Adrenal gland (tissue), 5 donors: ENCODE results near the gene CSNK2B.

Experiments used
- CTCF ChIP-seq, 6 experiments: fragments of 450-650 bp in 4 of 6; fragments of 200-600 bp in 2 of 6; sonication (generic) in 1 of 6; IDR thresholded peaks; 1 replicate in 5 of 6; 2 replicates in 1 of 6; pipeline versions ENCODE4 v1.5.1 to v1.8.0; 2016 to 2021; ENCODE audit warnings: antibody characterized with exemption in 6 of 6, mild to moderate bottlenecking in 2 of 6, moderate library complexity in 1 of 6
- POLR2A ChIP-seq, 2 donors: fragments of 450-650 bp; IDR thresholded peaks; one replicate each; pipeline ENCODE4 v1.6.1; 2017; ENCODE audit warnings: antibody characterized with exemption in 2 of 2, mild to moderate bottlenecking in 2 of 2, moderate library complexity in 1 of 2
- donor health status: DM: no; HTN: no; CAD: no.

GRCh38 chr6:31629014-31629413 lies 36.9 kb upstream of the CSNK2B start:
- TF ChIP-seq CTCF (IDR thresholded peaks at IDR 0.05) (no peak), POLR2A (IDR thresholded peaks at IDR 0.05) (no peak)
